ENCODE measurements around the gene SLC6A3. TPM values are rescaled to one million over a fixed set of nuclear protein-coding genes. Genes with fewer than 3 reads are reported as not detected.

SLC6A3 gene
- total RNA-seq, result not detected in 2 replicates
- long read RNA-seq, result 0 reads

- no peak for DNase-seq (ENCODE audit: extremely low spot score, unreplicated experiment)
- no peaks in the 10 kb centered on the region for H3K36me3 Mint-ChIP-seq (ENCODE audit: unreplicated experiment)
- no peak within 1 kb of the TSS for H3K4me3 Mint-ChIP-seq (ENCODE audit: unreplicated experiment)
- H3K27me3 Mint-ChIP-seq (ENCODE audit: unreplicated experiment), result peaks cover 56% of the 10 kb centered on the region
- no peak for TF ChIP-seq CTCF (IDR thresholded peaks at IDR 0.05)
- H3K4me1 Mint-ChIP-seq (ENCODE audit: unreplicated experiment), result peaks cover 2% of the 10 kb centered on the region
- no peak within 1 kb of the TSS for H3K27ac Mint-ChIP-seq (ENCODE audit: unreplicated experiment)
- H3K9me3 Mint-ChIP-seq (ENCODE audit: unreplicated experiment), result peaks cover 1% of the 10 kb centered on the region
Measured at GRCh38 chr5:1445313-1445688, at the start of gene SLC6A3. Gene SLC6A3, minus strand, starts transcription at chr5:1445440. Its CDS starts 2,243 bp downstream, at chr5:1443197.

GRCh38 chr5:1493941-1494340 is 48.7 kb upstream of the SLC6A3 start:
- Mint-ChIP-seq H3K27me3 (ENCODE audit: unreplicated experiment) (no peaks in the 10 kb centered on the region), H3K4me1 (ENCODE audit: unreplicated experiment) (peaks cover 7% of the 10 kb centered on the region), H3K9me3 (ENCODE audit: unreplicated experiment) (no peaks in the 10 kb centered on the region), H3K27ac (ENCODE audit: unreplicated experiment) (no peak overlapping the region), H3K4me3 (ENCODE audit: unreplicated experiment) (no peak overlapping the region), H3K36me3 (ENCODE audit: unreplicated experiment) (peaks cover 22% of the 10 kb centered on the region)
- no peak for DNase-seq (ENCODE audit: extremely low spot score, unreplicated experiment)
- no peak for TF ChIP-seq CTCF (IDR thresholded peaks at IDR 0.05)

DNA sequence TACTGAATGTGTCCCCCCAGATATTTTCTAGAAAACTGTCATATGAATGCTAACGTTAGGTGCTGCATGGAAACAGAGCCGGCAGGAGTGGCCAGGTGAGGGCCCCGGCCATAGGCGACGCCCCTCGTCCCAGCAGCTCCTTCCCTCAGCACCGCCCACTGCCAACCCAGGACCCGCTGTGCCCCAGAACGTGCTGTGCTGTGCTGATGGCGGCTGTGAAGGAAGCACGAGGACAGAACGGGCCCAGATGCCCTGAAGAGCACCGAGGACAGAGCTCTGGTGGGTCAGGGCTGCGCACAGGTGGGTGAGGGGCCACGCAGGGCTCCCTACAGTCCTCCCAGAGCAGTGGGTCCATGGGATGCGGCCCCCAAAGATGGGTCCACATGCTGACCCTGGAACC is 48.2 kb upstream of the SLC6A3 start:
- H3K27ac Mint-ChIP-seq (ENCODE audit: unreplicated experiment), result no peak overlapping the region
- H3K27me3 Mint-ChIP-seq (ENCODE audit: unreplicated experiment), result no peaks in the 10 kb centered on the region
- no peak for TF ChIP-seq CTCF (IDR thresholded peaks at IDR 0.05)
- no peak for DNase-seq (ENCODE audit: extremely low spot score, unreplicated experiment)
- no peak overlapping the region for H3K4me3 Mint-ChIP-seq (ENCODE audit: unreplicated experiment)
- H3K9me3 Mint-ChIP-seq (ENCODE audit: unreplicated experiment), result no peaks in the 10 kb centered on the region
- H3K4me1 Mint-ChIP-seq (ENCODE audit: unreplicated experiment), result peaks cover 3% of the 10 kb centered on the region
- peaks cover 25% of the 10 kb centered on the region for H3K36me3 Mint-ChIP-seq (ENCODE audit: unreplicated experiment)

DNA sequence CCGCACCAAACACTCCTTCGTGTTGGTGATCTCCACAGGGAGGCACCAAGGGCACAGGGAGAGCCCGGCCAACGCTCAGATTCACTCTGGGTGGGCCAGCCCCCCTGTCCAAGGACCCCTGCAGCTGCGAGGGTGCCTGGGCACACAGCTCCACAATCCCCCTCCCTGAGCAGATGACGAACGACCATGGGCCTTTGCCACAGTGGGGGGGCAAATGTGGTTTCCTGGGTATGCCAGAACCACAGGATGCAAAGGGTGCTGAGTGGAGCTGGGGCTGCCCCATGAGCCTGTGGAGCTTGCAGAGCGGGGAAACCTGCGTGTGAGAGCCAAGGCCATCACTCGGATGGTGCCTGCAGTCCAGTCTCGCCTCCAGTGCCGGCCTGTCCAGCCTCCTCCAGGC is 47.5 kb upstream of the SLC6A3 start:
- no peak for TF ChIP-seq CTCF (IDR thresholded peaks at IDR 0.05)
- Mint-ChIP-seq H3K9me3 (ENCODE audit: unreplicated experiment) (no peaks in the 10 kb centered on the region), H3K4me1 (ENCODE audit: unreplicated experiment) (peaks cover 3% of the 10 kb centered on the region), H3K36me3 (ENCODE audit: unreplicated experiment) (peaks cover 30% of the 10 kb centered on the region), H3K27me3 (ENCODE audit: unreplicated experiment) (no peaks in the 10 kb centered on the region), H3K4me3 (ENCODE audit: unreplicated experiment) (no peak overlapping the region), H3K27ac (ENCODE audit: unreplicated experiment) (no peak overlapping the region)
- DNase-seq (ENCODE audit: extremely low spot score, unreplicated experiment), result no peak

DNA sequence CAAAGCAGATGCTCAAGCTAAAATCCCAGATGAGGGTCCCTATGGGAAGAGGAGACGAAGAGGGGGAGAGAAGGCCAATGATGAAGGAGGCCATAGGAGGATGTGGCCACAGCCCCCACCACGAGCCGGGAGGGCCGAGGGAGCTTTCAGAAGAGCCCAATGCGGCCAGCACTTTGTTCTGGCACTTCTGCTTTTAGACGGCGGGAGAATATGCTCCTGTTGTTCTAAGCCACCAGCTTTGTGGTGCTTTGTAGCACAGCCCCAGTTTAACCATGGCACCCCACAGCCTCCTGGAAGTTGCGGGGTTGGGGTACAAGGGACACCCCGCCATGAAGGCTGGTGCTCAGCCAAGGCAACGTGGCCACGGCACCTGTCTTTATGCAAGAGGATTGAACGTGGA is 45.1 kb upstream of the SLC6A3 start:
- DNase-seq (ENCODE audit: extremely low spot score, unreplicated experiment), result no peak
- Mint-ChIP-seq H3K4me1 (ENCODE audit: unreplicated experiment) (peaks cover 3% of the 10 kb centered on the region), H3K27me3 (ENCODE audit: unreplicated experiment) (no peaks in the 10 kb centered on the region), H3K4me3 (ENCODE audit: unreplicated experiment) (no peak overlapping the region), H3K36me3 (ENCODE audit: unreplicated experiment) (peaks cover 34% of the 10 kb centered on the region), H3K27ac (ENCODE audit: unreplicated experiment) (no peak overlapping the region), H3K9me3 (ENCODE audit: unreplicated experiment) (no peaks in the 10 kb centered on the region)
- no peak for TF ChIP-seq CTCF (IDR thresholded peaks at IDR 0.05)
